ENCODE data around the gene CAND1. TPM values are rescaled to one million over a fixed set of nuclear protein-coding genes. Genes with fewer than 3 reads are reported as not detected.
"Not testable (repeated sequence)": the region's sequence is repeated elsewhere in the genome, so short reads cannot be mapped to it uniquely, and the experiment has no call there.

CAND1 gene
- total RNA-seq, 2 donors from 2014 or later, result 23.1 to 24.8 TPM

DNA sequence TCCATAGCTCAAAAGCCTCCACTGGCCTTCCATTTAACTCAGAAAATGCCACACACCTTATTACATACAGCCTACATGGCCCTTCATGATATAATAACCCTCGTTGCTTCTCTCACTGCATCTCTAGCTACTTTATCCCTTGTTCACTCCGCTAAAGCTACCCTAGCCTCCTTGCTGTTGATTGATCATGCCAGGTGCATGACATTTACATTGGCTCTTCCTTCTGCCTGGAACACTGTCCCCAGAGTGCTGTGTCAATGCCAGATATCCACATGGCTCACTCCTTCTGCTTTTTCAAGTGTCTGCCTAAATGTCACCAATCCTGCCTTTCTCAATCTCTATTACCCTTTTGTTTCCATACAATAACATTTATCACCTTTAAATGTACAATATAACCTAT lies 58.3 kb downstream of the CAND1 start:
- no peaks in the 10 kb centered on the region for H3K27me3 ChIP-seq
- H3K36me3 ChIP-seq, result no peaks in the 10 kb centered on the region
- H3K4me3 ChIP-seq, result no peak overlapping the region
- no peak for DNase-seq (ENCODE audit: low spot score)
- no peaks in the 10 kb centered on the region for H3K4me1 ChIP-seq
- no peaks in the 10 kb centered on the region for H3K9me3 ChIP-seq
- no peak overlapping the region for H3K27ac ChIP-seq
- TF ChIP-seq, protein P1, sequence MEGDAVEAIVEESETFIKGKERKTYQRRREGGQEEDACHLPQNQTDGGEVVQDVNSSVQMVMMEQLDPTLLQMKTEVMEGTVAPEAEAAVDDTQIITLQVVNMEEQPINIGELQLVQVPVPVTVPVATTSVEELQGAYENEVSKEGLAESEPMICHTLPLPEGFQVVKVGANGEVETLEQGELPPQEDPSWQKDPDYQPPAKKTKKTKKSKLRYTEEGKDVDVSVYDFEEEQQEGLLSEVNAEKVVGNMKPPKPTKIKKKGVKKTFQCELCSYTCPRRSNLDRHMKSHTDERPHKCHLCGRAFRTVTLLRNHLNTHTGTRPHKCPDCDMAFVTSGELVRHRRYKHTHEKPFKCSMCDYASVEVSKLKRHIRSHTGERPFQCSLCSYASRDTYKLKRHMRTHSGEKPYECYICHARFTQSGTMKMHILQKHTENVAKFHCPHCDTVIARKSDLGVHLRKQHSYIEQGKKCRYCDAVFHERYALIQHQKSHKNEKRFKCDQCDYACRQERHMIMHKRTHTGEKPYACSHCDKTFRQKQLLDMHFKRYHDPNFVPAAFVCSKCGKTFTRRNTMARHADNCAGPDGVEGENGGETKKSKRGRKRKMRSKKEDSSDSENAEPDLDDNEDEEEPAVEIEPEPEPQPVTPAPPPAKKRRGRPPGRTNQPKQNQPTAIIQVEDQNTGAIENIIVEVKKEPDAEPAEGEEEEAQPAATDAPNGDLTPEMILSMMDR (IDR thresholded peaks at IDR 0.05), result no peak

DNA sequence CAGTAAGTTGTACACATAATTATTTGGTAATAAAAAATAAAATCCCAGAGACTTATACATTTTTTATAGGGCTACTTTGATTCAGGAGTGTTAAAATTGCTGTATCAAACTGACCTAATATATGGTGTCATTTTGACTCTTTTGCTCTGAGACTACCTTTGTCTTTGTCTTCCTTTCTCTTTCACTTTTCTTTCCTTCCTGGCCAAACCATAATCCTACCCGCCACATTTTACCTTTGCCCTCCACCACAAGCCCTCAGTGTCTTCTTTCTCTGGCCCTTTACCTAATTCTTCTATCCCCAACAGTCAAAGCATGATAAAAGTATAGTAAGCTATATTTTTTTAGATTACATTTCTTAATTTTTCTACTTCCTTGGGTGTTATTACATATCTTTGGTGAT lies 62.0 kb downstream of the CAND1 start:
- H3K9me3 ChIP-seq, result no peaks in the 10 kb centered on the region
- H3K4me1 ChIP-seq, result no peaks in the 10 kb centered on the region
- DNase-seq (ENCODE audit: low spot score), result no peak
- TF ChIP-seq, protein P1 (IDR thresholded peaks at IDR 0.05), result no peak
- H3K36me3 ChIP-seq, result no peaks in the 10 kb centered on the region
- H3K27me3 ChIP-seq, result no peaks in the 10 kb centered on the region
- H3K27ac ChIP-seq, result no peak overlapping the region
- H3K4me3 ChIP-seq, result no peak overlapping the region

GRCh38 chr12:67331828-67332227 lies 62.7 kb downstream of the CAND1 start:
- Histone ChIP-seq H3K27ac (no peak overlapping the region), H3K36me3 (no peaks in the 10 kb centered on the region), H3K9me3 (no peaks in the 10 kb centered on the region), H3K4me3 (no peak overlapping the region), H3K27me3 (no peaks in the 10 kb centered on the region), H3K4me1 (no peaks in the 10 kb centered on the region)
- no peak for DNase-seq (ENCODE audit: low spot score)
- TF ChIP-seq, protein P1 (IDR thresholded peaks at IDR 0.05), result no peak

DNA sequence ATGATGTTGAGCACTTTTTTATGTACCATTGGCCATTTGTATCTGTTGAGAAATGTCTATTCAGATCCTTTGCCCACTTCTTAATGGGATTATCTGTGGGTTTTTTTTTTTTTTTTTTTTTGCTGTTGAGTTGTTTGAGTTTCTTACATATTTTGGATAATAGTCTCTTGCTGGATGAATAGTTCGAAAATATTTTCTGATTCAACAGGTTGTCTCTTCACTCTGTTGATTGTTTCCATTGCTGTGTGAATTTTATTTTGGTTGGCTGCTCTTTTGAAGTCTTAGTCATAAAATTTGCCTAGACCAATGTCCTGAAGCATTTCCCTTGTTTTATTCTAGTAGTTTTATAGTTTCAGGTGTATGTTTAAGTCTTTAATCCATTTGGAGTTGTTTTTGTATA lies 64.5 kb downstream of the CAND1 start:
- H3K9me3 ChIP-seq, result peaks cover 0 to 12% of the 10 kb centered on the region in 2 donors
- no peak overlapping the region for H3K27ac ChIP-seq
- TF ChIP-seq, protein P1 (IDR thresholded peaks at IDR 0.05), result no peak
- H3K36me3 ChIP-seq, result no peaks in the 10 kb centered on the region
- no peaks in the 10 kb centered on the region for H3K4me1 ChIP-seq
- H3K27me3 ChIP-seq, result no peaks in the 10 kb centered on the region
- H3K4me3 ChIP-seq, result no peak overlapping the region
- no peak for DNase-seq (ENCODE audit: low spot score)

- Histone ChIP-seq H3K9me3 (peaks cover 0 to 19% of the 10 kb centered on the region in 2 donors), H3K4me3 (no peak overlapping the region), H3K27ac (no peak overlapping the region), H3K27me3 (no peaks in the 10 kb centered on the region), H3K4me1 (no peaks in the 10 kb centered on the region), H3K36me3 (no peaks in the 10 kb centered on the region)
- DNase-seq (ENCODE audit: low spot score), result no peak
- TF ChIP-seq, protein P1 (IDR thresholded peaks at IDR 0.05), result no peak
Observed at GRCh38 chr12:67338426-67338825, 69.3 kb downstream of the CAND1 start.

- no peak overlapping the region for H3K27ac ChIP-seq
- H3K9me3 ChIP-seq, result peaks cover 0 to 19% of the 10 kb centered on the region in 2 donors
- no peak overlapping the region for H3K4me3 ChIP-seq
- no peak for DNase-seq (ENCODE audit: low spot score)
- no peaks in the 10 kb centered on the region for H3K27me3 ChIP-seq
- H3K4me1 ChIP-seq, result no peaks in the 10 kb centered on the region
- TF ChIP-seq, protein P1 (IDR thresholded peaks at IDR 0.05), result no peak
- no peaks in the 10 kb centered on the region for H3K36me3 ChIP-seq
Observed at GRCh38 chr12:67339530-67339929, 70.4 kb downstream of the CAND1 start.

GRCh38 chr12:67341086-67341485 lies 71.9 kb downstream of the CAND1 start:
- DNase-seq (ENCODE audit: low spot score); H3K4me3 ChIP-seq; H3K27me3 ChIP-seq; H3K4me1 ChIP-seq; H3K27ac ChIP-seq; H3K36me3 ChIP-seq: not testable (repeated sequence)
- peaks cover 0 to 19% of the 10 kb centered on the region in 2 donors for H3K9me3 ChIP-seq

All from right atrium auricular region (tissue), 2 donors.